DMS153 treated with DMSO at 0.1 percent for 48 hours (cell line): ENCODE data around the gene KCNG2.
"Not testable (repeated sequence)": the region's sequence is repeated elsewhere in the genome, so short reads cannot be mapped to it uniquely, and the experiment has no call there.

Source experiments
- DNase-seq: peaks from one replicate; lab custom pipeline; 2025; ENCODE audit not compliant: unreplicated experiment; lab: John Stamatoyannopoulos, UW

KCNG2 gene

GRCh38 chr18:79868811-79869541 is 71.2 kb downstream of the KCNG2 start:
- no peak for DNase-seq

GRCh38 chr18:79869591-79870300 is 72.0 kb downstream of the KCNG2 start:
- no peak for DNase-seq

- no peak for DNase-seq
Observed at GRCh38 chr18:79870301-79871025, 72.7 kb downstream of the KCNG2 start.

- DNase-seq, result no peak
Observed at GRCh38 chr18:79871026-79871390, 73.3 kb downstream of the KCNG2 start.

- DNase-seq, result no peak
Observed at GRCh38 chr18:79871481-79872091, 73.8 kb downstream of the KCNG2 start.

- DNase-seq, result no peak
Observed at GRCh38 chr18:79872527-79873444, 75.0 kb downstream of the KCNG2 start.

- DNase-seq, result no peak
Observed at GRCh38 chr18:79873449-79874110, 75.8 kb downstream of the KCNG2 start.

GRCh38 chr18:79874553-79875530 is 77.1 kb downstream of the KCNG2 start:
- DNase-seq, result no peak

GRCh38 chr18:79875531-79875919 is 77.8 kb downstream of the KCNG2 start:
- DNase-seq, result no peak

- DNase-seq, result no peak
Observed at GRCh38 chr18:79875931-79876461, 78.3 kb downstream of the KCNG2 start.

- DNase-seq, result no peak
Observed at GRCh38 chr18:79876497-79876896, 78.8 kb downstream of the KCNG2 start.

- no peak for DNase-seq
Observed at GRCh38 chr18:79877163-79878091, 79.7 kb downstream of the KCNG2 start.

GRCh38 chr18:79878246-79878645 is 80.5 kb downstream of the KCNG2 start:
- DNase-seq, result not testable (repeated sequence)

- DNase-seq, result no peak
Observed at GRCh38 chr18:79878741-79879378, 81.1 kb downstream of the KCNG2 start.

GRCh38 chr18:79879566-79879965 is 81.8 kb downstream of the KCNG2 start:
- DNase-seq, result no peak

- DNase-seq, result no peak
Observed at GRCh38 chr18:79881695-79882094, 84.0 kb downstream of the KCNG2 start.
